ENCODE measurements around the gene LGALS4.

DNA sequence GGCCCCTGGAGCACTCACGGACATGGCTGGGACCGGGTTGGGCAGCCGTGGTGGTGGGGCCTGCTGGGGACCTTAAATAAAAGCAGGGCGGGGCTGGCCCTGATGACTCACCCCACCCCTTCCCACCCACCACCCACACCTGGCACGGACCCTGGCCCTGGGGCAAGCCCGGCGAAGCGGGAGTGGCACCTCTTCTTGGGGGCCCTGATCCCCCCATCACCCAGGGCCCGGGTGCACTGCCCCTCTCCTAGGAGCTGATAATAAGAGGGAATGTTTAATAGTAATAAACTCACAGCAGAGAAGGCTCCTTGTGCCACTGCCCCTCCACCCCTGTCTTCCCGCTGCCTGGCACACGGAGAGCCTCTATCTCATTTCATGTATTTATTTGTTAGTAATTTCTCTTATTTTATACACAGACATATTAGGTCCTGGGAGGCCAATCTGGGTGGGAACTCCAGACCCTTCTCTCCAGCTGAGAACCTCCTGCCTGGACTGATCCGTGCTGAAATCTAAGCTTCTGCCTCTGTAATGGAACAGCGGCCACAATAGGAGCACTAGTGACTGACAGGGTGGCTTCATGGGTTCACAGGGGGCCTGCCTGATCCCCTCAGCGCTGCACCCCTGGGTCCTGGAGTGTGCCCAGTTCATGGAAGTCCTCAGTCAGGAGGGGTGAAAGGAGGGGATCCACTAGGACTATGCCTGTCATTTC is 39.1 kb downstream of the LGALS4 start, which contains the start of gene LGALS7:
- TF ChIP-seq, protein P1, sequence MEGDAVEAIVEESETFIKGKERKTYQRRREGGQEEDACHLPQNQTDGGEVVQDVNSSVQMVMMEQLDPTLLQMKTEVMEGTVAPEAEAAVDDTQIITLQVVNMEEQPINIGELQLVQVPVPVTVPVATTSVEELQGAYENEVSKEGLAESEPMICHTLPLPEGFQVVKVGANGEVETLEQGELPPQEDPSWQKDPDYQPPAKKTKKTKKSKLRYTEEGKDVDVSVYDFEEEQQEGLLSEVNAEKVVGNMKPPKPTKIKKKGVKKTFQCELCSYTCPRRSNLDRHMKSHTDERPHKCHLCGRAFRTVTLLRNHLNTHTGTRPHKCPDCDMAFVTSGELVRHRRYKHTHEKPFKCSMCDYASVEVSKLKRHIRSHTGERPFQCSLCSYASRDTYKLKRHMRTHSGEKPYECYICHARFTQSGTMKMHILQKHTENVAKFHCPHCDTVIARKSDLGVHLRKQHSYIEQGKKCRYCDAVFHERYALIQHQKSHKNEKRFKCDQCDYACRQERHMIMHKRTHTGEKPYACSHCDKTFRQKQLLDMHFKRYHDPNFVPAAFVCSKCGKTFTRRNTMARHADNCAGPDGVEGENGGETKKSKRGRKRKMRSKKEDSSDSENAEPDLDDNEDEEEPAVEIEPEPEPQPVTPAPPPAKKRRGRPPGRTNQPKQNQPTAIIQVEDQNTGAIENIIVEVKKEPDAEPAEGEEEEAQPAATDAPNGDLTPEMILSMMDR (conservative IDR thresholded peaks at IDR 0.05; ENCODE audit: low read depth, low read length) = no peak
- TF ChIP-seq EZH2 (IDR thresholded peaks at IDR 0.05; ENCODE audit: borderline replicate concordance, low read depth, low read length, poor library complexity, severe bottlenecking) = no peak
